Endothelial cell of umbilical vein (primary cell): ENCODE data around the gene CAMTA1. TPM values are rescaled to one million over a fixed set of nuclear protein-coding genes. Genes with fewer than 3 reads are reported as not detected.

Experiments used
- BruUV-seq: library from RNA; stranded (reverse); fragments of 400-500 nt; replicated peaks from 2 replicates; lab custom pipeline; 2021; lab: Mats Ljungman, UMichigan
- CTCF ChIA-PET: fragments of 300-600, 350-600 bp; sonication (Branson Sonifier 250); formaldehyde crosslinking; loops from one replicate; lab custom pipeline; 2021; ENCODE audit warnings: antibody characterized with exemption, inconsistent platforms; lab: Charles Lee
- POLR2A ChIA-PET: fragments of 300-600, 350-600 bp; sonication (Branson Sonifier 250); formaldehyde crosslinking; loops from one replicate; lab custom pipeline; 2021; ENCODE audit warnings: antibody characterized with exemption, inconsistent platforms; lab: Charles Lee
- DNase-seq: peaks from one replicate; pipeline ENCODE4 v3.0.0-alpha.2; 2011; ENCODE audit warnings: low read depth, low spot score
- FAIRE-seq: peaks from 2 replicates; lab custom pipeline; 2011; peaks lifted over from hg19 to GRCh38; lab: Jason Lieb, UNC
- H2AFZ ChIP-seq: 2 replicates; pipeline ENCODE4 v1.6.0; 2012; ENCODE audit warnings: low read depth, low read length, control low read depth, inconsistent platforms
- H3K27ac ChIP-seq: 2 replicates; pipeline ENCODE4 v1.5.1; 2011; ENCODE audit warnings: low read depth, mild to moderate bottlenecking, control low read depth, low read length, moderate library complexity; ENCODE audit not compliant: insufficient read depth
- H3K27me3 ChIP-seq, 2 experiments: 2 replicates each; pipeline versions ENCODE4 v1.6.0 to v1.6.1; 2011; ENCODE audit warnings: low read length in 2 of 2, mixed read lengths in 1 of 2; ENCODE audit not compliant: control insufficient read depth in 2 of 2, insufficient read depth in 2 of 2
- H3K36me3 ChIP-seq, 2 experiments: 2 replicates in 1 of 2; 3 replicates in 1 of 2; pipeline ENCODE4 v1.5.1; 2011; ENCODE audit warnings: low read length in 2 of 2, mild to moderate bottlenecking in 1 of 2, moderate library complexity in 1 of 2; ENCODE audit not compliant: control insufficient read depth in 2 of 2, insufficient read depth in 2 of 2; ENCODE audit errors: extremely low read depth in 1 of 2
- H3K4me1 ChIP-seq: 3 replicates; pipeline ENCODE4 v1.5.1; 2011; ENCODE audit warnings: mild to moderate bottlenecking, low read length; ENCODE audit not compliant: control insufficient read depth, insufficient read depth; ENCODE audit errors: extremely low read depth
- H3K4me2 ChIP-seq: 2 replicates; pipeline ENCODE4 v1.6.1; 2011; ENCODE audit warnings: low read length, control low read depth, mixed read lengths; ENCODE audit not compliant: insufficient read depth
- H3K4me3 ChIP-seq, 3 experiments: fragments of 200-600 bp in 1 of 3; sonication (generic), shearing (Covaris generic) in 1 of 3; replicated peaks in 1 of 3; 2 replicates each; pipeline ENCODE4 v1.5.1; 2011 to 2016; ENCODE audit warnings: control low read depth in 3 of 3, low read length in 3 of 3, mild to moderate bottlenecking in 2 of 3, inconsistent platforms in 1 of 3, low read depth in 1 of 3, moderate library complexity in 1 of 3; ENCODE audit not compliant: insufficient read depth in 1 of 3
- H3K79me2 ChIP-seq: 2 replicates; pipeline ENCODE4 v1.6.0; 2012; ENCODE audit warnings: low read length, inconsistent platforms; ENCODE audit not compliant: control insufficient read depth, insufficient read depth
- H3K9ac ChIP-seq: replicated peaks from 2 replicates; pipeline ENCODE3; 2011; ENCODE audit warnings: low read length, control low read depth; ENCODE audit not compliant: insufficient read depth; ENCODE audit errors: extremely low read depth
- H3K9me1 ChIP-seq: replicated peaks from 3 replicates; pipeline ENCODE4 v1.6.0; 2011; ENCODE audit warnings: mild to moderate bottlenecking, low read length; ENCODE audit not compliant: control insufficient read depth, insufficient read depth; ENCODE audit errors: extremely low read depth
- H3K9me3 ChIP-seq: replicated peaks from 2 replicates; pipeline ENCODE4 v1.5.1; 2012; ENCODE audit warnings: low read length, inconsistent platforms; ENCODE audit not compliant: control insufficient read depth, insufficient read depth
- H4K20me1 ChIP-seq: replicated peaks from 2 replicates; pipeline ENCODE3; 2011; ENCODE audit warnings: mild to moderate bottlenecking, low read length; ENCODE audit not compliant: control insufficient read depth, insufficient read depth; ENCODE audit errors: extremely low read depth
- EZH2 ChIP-seq: IDR thresholded peaks from 2 replicates; pipeline ENCODE4 v1.6.1; 2012; ENCODE audit warnings: borderline replicate concordance, low read depth, mild to moderate bottlenecking, moderate library complexity, low read length, inconsistent platforms; ENCODE audit not compliant: severe bottlenecking
- MAX ChIP-seq: IDR thresholded peaks from 2 replicates; pipeline ENCODE4 v1.6.1; 2011; ENCODE audit not compliant: insufficient read depth, insufficient read length
- MYC ChIP-seq: IDR thresholded peaks from one replicate; pipeline ENCODE4 v1.6.1; 2011; ENCODE audit warnings: mild to moderate bottlenecking, low read depth, low read length
- POLR2A ChIP-seq: IDR thresholded peaks from 2 replicates; pipeline ENCODE4 v1.6.1; 2012; ENCODE audit warnings: low read depth, mild to moderate bottlenecking, control low read depth, low read length
- POLR2AphosphoS5 ChIP-seq: IDR thresholded peaks from 2 replicates; pipeline ENCODE4 v1.6.1; 2012; ENCODE audit warnings: low read depth, mild to moderate bottlenecking, control low read depth, low read length, moderate library complexity; ENCODE audit not compliant: insufficient read depth
- dilution Hi-C: fragments of 300-500 bp; cut with MboI; formaldehyde crosslinking; loops from one replicate; pipeline ENCODE4 v1.15.0; 2019; ENCODE audit warnings: low sequenced_read_pairs; ENCODE audit not compliant: extremely low pct_ligation_motif_present
- intact Hi-C: fragments of 100-400 bp; cut with micrococcal nuclease; formaldehyde crosslinking; loops from one replicate; pipeline ENCODE4 v1.10.0; 2022
- polyA plus RNA-seq, 4 experiments: library from polyadenylated mRNA; depleted of rRNA in 3 of 4; stranded (reverse) in 3 of 4; unstranded in 1 of 4; fragments of >200 nt; gene quantifications; 2 replicates each; pipeline versions ENCODE4 v1.2.1 to v1.2.3, GENCODE V29; 2011 to 2012; ENCODE audit warnings: missing spikeins in 1 of 4
- total RNA-seq: library from RNA; stranded (reverse); gene quantifications from 2 replicates; pipeline ENCODE4 v1.2.3, GENCODE V29; 2021

CAMTA1 gene
- total and polyA plus RNA-seq, 2 donors (not counting 3 experiments of a cell fraction or from before 2014, with no cell fraction given), result 50.8 to 92.7 TPM

- POLR2A ChIA-PET, result no interaction called here
- Histone ChIP-seq H2AFZ (no peak overlapping the region), H3K9ac (no peak overlapping the region), H3K27me3 (no peaks in the 10 kb centered on the region), H3K4me1 (no peaks in the 10 kb centered on the region), H4K20me1 (no peaks in the 10 kb centered on the region), H3K9me1 (no peaks in the 10 kb centered on the region), H3K4me2 (no peak overlapping the region), H3K4me3 (no peak overlapping the region), H3K79me2 (no peaks in the 10 kb centered on the region), H3K27ac (no peak overlapping the region), H3K36me3 (no peaks in the 10 kb centered on the region), H3K9me3 (no peaks in the 10 kb centered on the region)
- FAIRE-seq (no peak), DNase-seq (no peak)
- intact Hi-C loops (no loop called here), dilution Hi-C loops (no loop called here)
- CTCF ChIA-PET, result interaction anchor here (0.6 to 1.5 kb wide), 3 partner anchors 25 to 240 kb away, joined by 3 to 4 read pairs (median 3); no protein-coding TSS in a partner anchor
- no TSS peak for BruUV-seq
- TF ChIP-seq EZH2 (no peak), MYC (no peak), MAX (no peak), POLR2AphosphoS5 (no peak), POLR2A (no peak)
These were observed 672.6 kb downstream of the CAMTA1 start for GRCh38 chr1:7457811-7458210.

- CTCF ChIA-PET, result no interaction called here
- Histone ChIP-seq H3K4me3 (no peak overlapping the region), H3K4me1 (no peaks in the 10 kb centered on the region), H2AFZ (no peak overlapping the region), H3K4me2 (no peak overlapping the region), H3K27me3 (no peaks in the 10 kb centered on the region), H3K79me2 (no peaks in the 10 kb centered on the region), H4K20me1 (no peaks in the 10 kb centered on the region), H3K9me1 (no peaks in the 10 kb centered on the region), H3K9me3 (no peaks in the 10 kb centered on the region), H3K36me3 (no peaks in the 10 kb centered on the region), H3K9ac (no peak overlapping the region), H3K27ac (no peak overlapping the region)
- FAIRE-seq (no peak), DNase-seq (no peak)
- dilution Hi-C loops (no loop called here), intact Hi-C loops (no loop called here)
- BruUV-seq, result no TSS peak
- POLR2A ChIA-PET, result no interaction called here
- no peak for TF ChIP-seq POLR2AphosphoS5
These were observed 673.7 kb downstream of the CAMTA1 start for GRCh38 chr1:7458946-7459345.
